Activated naive CD8-positive, alpha-beta T cell treated with anti-CD3 and anti-CD28 coated beads, Interleukin-2, amount 50 U/mL, for 16 hours (primary cell): ENCODE measurements around the gene SLC52A1.
"Not testable (repeated sequence)": the region's sequence is repeated elsewhere in the genome, so short reads cannot be mapped to it uniquely, and the experiment has no call there.

Source experiments
- DNase-seq: peaks from one replicate; pipeline ENCODE4 v3.0.0-alpha.2; 2020; ENCODE audit warnings: low read depth, low spot score

SLC52A1 gene

DNA sequence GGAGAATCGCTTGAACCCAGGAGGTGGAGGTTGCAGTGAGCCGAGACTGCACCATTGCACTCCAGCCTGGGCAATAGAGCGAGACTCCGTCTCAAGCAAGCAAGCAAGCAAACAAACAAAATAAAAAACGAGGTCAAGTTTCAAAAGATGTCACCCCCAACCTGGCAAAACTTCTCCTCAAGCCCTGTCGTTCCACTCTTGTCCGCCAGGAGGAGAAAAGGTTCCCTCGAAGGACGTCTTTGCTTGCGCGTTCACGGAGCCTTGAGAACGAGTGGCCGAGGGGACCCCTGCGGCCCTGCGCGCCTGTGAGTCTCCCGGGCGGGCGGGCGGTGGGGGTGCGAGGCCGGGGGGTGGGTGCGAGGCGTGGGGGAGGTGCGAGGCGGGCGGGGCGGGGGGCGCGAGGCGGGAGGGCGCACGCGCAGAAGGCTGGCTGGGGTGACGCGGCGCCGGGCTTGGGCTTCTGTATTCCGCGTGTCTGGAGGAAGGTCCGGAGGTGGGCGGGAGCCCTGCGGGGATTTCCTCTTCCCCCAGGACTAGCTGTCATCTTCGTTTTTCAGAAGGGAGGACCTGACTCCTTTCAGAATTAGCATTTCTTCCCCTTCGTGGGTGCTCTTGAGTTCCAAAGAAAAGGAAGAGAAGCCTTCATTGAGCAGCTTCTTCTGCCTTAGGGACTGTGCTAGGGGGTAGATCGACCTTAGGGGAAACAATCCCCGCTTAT, 3.7 kb downstream of the SLC52A1 start:
- peak; percentile 64 for DNase-seq

DNA sequence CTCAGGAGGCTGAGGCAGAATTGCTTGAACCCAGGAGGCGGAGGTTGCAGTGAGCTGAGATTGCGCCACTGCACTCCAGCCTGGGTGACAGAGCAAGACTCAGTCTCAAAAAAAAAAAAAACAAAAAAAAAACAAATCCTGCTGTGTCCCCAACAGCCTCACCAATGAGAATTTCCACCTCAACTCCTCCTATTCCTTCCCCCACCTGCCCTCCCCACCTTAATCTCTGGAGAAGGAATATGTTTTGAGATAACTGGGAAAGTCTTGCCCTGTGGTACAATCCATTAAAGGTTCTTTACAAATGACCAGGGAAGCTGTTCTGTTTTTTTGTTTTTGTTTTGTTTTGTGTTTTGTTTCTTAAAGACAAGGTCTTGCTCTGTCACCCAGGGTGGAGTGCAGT, 5.1 kb downstream of the SLC52A1 start:
- DNase-seq, result not testable (repeated sequence)

DNA sequence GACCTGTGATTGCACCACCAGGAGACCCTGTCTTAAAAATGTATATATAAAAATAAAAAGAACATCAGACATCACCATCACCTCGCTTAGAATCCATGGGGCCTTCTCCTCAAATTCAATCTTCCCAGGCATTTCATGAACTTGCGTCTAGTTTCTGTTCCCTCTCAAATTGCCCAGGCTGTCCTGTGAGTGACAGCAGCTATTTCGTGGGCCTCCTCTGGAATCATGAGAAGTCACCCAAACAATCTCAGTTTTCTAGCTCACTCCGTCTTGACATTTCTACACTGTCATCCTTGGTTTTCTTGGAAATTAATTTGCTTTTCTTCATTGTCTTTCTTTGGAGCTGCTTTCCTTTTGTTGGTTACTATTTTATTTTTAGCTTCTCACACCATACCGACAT, 7.3 kb downstream of the SLC52A1 start:
- DNase-seq, result no peak

DNA sequence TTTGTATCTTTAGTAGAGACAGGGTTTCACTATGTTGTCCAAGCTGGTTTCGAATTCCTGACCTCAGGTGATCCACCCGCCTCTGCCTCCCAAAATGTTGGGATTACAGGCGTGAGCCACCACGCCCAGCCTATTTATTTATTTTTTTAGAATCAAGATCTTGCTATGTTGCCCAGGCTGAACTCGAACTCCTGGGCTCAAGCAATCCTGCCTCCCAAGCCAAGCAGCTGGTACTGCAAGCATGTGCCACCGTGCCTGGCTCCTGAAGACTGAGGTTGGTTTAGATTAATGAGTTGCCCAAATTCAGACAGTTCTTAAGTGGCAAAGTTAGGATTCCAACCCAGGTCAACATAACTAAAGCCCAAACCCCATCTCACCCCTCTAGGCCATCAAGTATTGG, 7.9 kb downstream of the SLC52A1 start:
- no peak for DNase-seq

DNA sequence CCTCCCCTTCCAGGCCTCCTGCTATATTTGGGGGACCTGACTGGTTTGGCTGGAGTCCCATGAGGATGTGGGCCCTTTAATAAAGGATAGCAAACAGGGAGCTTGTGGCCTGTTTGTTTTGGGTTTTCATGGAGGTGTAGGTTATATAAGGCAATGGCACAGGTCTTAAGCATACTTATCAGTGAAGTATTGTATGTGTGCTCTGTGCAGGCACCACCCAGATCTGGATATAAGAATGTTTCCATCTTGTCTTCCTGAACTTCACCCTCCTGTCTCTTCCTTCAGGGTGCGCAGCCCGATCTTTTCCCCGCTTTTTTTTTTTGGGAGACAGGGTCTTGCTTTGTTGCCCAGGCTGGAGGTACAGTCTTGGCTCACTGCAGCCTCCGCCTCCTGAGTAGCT, 10.6 kb downstream of the SLC52A1 start:
- no peak for DNase-seq

DNA sequence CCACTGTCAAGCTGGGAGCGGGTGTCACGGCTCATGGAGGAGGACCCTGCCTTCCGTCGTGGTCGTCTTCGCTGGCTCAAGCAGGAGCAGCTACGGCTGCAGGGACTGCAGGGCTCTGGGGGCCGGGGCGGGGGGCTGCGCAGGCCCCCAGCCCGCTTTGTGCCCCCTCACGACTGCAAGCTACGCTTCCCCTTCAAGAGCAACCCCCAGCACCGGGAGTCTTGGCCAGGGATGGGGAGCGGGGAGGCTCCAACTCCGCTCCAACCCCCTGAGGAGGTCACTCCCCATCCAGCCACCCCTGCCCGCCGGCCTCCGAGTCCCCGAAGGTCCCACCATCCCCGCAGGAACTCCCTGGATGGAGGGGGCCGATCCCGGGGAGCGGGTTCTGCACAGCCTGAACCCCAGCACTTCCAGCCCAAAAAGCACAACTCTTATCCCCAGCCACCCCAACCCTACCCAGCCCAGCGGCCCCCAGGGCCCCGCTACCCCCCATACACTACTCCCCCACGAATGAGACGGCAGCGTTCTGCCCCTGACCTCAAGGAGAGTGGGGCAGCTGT, 11.6 kb downstream of the SLC52A1 start:
- DNase-seq, result no peak

DNA sequence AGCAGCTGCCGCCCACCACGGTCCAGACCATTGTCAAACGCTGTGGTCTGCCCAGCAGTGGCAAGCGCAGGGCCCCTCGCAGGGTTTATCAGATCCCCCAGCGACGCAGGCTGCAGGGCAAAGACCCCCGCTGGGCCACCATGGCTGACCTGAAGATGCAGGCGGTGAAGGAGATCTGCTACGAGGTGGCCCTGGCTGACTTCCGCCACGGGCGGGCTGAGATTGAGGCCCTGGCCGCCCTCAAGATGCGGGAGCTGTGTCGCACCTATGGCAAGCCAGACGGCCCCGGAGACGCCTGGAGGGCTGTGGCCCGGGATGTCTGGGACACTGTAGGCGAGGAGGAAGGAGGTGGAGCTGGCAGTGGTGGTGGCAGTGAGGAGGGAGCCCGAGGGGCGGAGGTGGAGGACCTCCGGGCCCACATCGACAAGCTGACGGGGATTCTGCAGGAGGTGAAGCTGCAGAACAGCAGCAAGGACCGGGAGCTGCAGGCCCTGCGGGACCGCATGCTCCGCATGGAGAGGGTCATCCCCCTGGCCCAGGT, 13.0 kb downstream of the SLC52A1 start:
- DNase-seq, result no peak

DNA sequence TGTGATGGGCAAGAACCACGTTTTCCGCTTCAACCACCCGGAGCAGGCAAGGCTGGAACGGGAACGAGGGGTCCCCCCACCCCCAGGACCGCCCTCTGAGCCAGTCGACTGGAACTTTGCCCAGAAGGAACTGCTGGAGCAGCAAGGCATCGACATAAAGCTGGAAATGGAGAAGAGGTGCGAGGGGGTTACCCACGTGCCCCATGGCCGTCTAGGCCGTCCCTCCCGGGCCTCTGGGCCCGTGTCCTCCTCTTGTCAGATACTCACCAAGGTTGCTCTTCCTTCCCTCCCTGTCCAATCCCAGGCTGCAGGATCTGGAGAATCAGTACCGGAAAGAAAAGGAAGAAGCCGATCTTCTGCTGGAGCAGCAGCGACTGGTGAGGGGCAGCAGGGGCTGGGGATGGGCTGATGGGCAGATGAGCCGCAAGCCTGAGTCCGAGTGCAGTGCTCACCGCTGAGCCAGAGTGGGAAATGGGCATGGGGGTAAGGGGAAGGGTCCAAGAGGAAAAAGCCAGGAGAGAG, 14.7 kb downstream of the SLC52A1 start:
- no peak for DNase-seq

DNA sequence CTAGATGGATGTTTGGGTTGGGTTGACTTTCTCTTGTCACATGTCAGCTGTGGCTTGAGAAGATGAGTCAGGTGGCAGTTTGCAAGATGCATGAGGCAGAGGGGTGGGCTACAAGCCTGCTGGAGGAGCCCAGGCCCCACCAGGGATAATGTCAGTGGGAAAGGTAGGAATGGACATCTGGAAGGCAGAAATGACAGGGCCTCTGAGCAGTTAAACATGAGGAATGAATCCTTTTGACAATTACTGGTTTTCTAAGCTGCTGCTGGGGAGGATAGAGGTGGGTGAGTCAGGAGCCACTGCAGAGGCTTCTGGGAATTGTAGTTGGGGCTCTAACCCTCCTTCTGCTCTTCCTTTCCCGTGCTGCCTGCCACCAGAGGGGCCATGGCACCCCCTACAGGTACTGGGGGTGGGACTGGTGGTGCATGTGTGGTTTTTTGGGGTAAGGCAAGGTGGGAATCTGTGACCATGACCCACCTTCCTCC, 15.7 kb downstream of the SLC52A1 start:
- DNase-seq, result peak; percentile 17

DNA sequence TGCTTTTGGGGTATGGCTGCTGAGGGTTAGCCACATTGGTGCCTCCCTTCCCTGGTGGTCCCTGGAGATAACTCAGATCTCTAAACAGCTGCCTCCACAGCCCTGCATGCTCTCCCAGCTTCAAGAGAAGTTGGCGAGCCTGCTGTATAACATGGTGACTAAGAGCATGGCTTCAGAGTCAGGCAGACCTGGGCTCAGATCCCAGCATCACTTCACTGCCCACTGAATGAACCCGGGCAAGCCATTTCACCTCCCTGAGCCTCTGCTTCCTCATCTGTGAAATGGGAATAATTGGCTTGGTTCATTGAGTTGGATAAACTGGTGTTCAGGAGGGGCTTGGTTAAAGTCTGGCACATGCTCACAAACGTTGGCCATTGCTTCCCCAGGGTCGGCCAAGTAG, 20.9 kb downstream of the SLC52A1 start:
- DNase-seq, result no peak

DNA sequence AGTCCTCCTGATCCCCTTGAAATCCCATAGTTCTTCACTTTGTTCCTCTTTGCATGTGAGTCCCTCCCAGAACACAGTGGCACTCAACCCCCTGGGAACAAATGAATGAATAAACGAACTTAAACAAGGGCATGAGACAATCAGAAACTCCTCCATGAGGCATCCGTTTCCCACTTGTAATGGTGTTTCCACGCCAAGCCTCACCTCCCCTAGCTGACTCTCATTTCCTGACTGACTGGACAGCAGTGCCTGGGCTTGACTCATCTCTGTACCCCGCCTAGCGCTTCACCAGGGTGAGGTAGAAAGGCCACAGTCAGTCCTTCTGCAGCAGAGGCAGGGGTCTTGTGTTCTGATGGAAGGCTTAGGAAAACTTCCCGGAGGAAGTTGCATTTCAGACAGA, 23.3 kb downstream of the SLC52A1 start:
- no peak for DNase-seq

DNA sequence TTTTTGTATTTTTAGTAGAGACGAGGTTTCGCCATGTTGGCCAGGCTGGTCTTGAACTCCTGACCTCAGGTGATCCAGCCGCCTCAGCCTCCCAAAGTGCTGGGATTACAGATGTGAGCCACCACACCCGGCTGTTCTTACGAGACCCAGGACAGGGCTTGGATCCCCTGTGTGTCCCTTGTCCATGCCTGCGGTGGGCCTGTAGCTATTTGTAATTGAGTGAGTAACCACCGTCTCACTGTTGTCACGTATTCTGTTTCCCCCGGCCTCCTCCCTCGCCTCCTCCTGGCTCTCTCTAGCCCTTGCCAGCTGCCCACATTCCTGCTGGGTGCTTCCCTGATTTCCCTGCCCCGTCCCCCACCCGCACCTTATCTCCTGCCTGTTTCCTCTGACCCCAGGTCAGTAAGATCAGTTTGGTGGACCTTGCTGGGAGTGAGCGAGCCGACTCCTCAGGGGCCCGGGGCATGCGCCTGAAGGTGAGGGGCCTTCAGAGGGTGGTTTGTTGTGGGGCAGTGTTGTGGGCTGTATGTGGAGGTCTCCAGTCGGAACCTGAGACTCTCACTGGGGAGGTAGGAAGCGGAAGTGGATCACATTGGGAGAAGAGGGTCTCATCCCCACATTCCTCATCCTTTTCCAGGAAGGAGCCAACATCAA, 31.9 kb downstream of the SLC52A1 start:
- no peak for DNase-seq

DNA sequence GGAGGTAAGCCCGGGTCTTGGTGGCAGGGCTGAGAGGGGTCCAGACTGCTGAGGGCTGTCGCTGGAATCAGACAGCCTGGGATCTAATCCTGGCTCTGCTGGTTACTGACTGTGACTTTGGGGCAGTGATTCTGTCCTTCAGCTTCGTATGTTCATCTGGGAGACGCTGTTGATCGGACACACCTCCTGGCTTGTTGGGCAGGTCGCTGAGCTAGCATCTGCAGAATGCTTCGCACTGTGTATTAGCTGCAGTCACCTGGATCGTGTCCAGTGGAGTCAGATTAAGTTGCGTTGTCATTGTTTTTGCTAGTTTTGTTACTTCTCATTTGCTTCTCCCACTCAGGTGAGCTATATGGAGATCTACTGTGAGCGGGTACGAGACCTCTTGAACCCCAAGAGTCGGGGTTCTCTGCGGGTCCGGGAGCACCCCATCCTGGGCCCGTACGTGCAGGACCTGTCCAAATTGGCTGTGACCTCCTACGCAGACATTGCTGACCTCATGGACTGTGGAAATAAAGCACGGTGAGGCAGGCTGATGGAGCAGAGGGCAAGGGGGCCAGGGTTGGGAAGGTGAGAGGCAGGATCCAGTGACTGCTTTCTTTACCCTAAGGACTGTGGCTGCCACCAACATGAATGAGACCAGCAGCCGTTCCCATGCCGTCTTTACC, 33.0 kb downstream of the SLC52A1 start:
- DNase-seq, result no peak

DNA sequence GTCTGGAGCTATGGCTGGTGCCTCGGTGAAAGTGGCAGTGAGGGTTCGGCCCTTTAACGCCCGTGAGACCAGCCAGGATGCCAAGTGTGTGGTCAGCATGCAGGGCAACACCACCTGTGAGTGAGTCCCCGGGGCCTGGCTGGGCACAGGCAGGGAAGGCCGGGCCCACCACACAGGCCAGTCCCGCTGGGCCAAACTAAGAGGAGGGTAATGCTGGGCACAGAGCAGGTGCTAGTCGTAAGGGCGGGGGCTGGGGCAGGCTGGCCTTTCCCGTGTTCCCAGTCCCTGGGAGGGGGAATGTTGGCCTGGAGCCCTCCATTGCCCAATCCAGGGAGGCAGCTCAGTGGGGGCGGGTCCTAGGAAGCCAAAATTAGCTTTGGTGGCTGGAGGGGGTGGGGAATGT, 35.0 kb downstream of the SLC52A1 start:
- DNase-seq, result no peak

DNA sequence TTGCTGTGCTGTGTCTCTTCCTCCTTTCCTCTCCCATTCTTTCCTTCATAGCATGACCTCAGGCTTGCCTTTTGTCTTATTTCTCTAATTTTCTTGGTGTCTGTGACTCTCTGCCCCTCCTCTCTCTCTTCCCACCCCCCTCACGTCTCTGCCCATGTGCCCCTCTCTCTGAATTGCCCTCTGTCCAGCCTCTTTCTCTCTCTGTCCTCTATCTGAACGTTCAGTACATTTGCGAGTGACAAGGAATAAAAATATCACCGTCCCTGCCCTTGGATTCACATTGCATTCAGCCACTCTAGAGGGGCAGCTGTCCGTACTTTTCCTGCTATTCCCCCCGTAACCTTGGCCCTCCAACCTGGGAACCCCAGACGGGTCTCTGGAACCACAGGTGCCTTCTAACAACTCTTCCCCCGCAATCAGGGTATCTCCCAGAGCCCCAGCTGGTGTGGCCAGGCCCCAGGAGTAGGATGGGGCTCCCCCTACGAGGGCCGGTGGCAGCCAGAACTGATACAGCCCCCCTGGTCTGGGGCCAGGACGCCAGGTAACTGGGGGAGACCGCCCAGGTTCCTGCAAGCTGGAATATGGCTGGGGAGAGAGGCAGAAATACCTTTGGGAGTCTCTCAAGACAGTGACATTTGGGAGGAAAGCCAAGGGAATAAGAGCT, 35.7 kb downstream of the SLC52A1 start:
- DNase-seq, result no peak

DNA sequence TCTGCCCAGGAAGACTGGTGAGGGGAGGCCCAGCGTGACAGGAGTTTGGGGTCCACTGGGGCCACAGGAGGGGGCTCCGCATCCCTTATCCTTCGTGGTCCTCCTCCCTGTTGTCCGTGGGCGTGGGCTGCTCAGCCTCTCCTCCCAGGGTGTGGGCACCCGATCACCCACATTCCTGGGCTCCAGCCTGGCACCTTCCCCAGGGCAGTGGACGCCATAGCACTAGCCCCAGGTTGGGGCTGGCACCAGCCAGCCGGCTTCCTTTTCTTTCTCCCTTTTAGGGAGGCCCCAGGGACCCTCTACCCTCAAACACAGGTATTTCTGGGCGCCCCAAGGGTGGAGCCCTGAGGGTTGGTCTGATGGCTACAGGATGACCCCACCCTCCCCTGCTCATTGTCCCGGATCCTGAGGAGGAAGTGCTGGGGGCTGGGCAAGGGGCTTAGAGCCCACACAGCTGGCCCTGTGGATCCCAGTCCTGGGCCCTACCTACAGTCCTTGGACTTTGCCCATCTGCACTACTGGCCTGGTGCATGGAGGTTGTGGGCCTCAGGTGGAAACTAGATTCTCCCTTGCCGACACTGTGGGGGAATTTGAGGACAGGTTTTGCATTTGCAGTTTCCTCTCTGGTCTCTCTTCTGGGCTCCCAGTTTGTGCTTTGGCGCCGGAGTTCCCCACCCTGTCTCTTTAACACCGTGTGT, 36.3 kb downstream of the SLC52A1 start:
- DNase-seq, result no peak

DNA sequence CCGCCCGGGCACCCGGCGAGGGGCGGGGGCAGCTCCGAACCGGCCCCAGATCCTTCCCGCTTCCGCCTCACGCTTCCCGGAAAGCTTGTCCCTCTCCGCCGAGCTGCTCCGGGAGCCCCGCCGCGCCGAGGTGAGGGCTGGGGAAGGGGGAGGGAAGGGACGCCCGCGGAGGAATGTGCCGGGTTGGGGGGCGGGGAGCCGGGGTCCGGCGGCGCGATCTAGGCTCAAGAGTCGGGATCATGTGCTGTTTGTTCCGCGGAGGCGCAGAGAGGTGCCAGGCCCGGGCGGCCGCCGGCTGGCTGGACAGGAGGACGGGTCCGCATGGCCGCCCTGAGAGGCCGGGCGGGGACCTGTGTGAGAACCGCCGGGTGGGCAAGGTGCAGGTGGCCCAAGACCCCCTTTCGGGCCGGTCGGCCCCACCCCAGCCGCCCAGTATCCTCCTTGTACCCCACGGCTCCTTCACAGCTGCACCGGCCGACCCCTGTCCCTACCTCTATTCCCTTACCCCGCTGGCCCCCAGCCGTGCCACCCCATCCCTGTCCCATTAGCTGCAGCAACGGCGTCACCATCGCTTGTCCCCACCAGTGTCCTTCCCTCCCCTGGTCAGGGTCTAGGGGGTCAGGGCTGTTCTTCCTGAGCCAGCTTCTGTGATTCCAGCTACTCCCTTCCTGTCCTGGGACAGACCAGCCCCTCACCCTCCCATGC, 37.0 kb downstream of the SLC52A1 start:
- no peak for DNase-seq

DNA sequence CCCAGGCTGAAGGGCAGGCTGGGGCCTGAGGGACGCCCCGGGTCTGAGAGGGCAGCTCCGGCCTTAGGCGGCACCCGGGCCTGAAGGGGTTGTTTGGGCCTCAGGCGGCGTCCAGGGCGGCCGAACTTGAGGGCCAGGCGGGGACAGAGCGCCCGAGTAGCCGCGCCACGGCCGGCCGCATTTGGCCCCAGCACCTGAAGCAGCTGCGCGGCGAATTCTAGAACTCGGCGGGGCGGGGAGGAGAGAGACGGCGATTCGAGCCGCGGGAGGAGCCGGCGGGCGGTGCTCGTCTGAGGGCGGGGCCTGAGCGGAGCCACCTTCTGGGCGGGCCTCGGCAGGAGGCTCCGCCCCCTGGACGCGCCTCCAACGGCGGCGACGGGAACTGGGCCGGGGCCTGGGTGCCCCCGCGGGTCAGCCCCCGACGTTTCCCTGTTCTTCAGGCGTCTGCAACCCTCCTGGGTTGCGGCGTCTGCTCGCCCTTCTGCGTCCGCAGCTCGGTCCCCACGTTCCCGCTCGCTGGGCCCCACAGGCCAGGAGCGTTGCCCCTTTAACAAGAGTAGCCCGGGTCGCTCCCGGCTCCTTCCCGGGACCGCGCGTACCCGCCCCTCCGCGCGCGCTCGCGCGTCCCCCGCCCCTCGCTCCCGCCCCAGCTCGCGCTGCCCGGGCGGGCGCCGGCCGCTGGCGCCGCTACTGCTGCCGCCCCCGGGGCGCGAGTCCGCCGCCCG, 37.8 kb downstream of the SLC52A1 start, which contains the start of the genes INCA1 and KIF1C:
INCA1 (minus strand) TSS at position 221 of the 725 bp plus-strand sequence. CDS start 3,085 bp downstream, outside the sequence.
KIF1C (plus strand) TSS at position 649 of the 725 bp plus-strand sequence. CDS start 2,297 bp downstream, outside the sequence.
- DNase-seq, result peak; percentile 72

DNA sequence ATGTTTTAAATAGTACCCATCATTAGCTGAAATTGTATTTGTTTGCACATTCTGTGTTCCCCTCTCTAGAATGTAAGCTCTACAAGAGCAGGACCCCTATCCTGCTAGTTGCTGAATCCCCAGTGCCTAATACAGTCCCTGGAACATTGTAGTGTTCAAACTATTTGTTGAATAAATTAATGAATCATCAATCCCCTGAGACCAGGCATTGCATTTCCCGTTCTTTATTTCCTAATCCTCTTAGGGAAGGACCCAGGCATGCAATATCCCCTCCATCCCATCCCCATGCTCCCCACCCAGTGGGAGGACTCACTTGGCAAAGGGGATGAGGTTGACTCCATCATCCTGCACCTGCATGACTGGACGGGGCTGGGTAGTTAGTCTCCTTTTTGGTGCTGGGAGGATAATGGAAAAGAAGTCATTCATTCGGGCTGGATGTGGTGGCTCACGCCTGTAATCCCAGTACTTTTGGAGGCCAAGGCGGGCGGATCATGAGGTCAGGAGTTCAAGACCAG, 41.1 kb downstream of the SLC52A1 start:
- no peak for DNase-seq
